ENCODE results near the gene MEIS1.

Gene MEIS1

DNA sequence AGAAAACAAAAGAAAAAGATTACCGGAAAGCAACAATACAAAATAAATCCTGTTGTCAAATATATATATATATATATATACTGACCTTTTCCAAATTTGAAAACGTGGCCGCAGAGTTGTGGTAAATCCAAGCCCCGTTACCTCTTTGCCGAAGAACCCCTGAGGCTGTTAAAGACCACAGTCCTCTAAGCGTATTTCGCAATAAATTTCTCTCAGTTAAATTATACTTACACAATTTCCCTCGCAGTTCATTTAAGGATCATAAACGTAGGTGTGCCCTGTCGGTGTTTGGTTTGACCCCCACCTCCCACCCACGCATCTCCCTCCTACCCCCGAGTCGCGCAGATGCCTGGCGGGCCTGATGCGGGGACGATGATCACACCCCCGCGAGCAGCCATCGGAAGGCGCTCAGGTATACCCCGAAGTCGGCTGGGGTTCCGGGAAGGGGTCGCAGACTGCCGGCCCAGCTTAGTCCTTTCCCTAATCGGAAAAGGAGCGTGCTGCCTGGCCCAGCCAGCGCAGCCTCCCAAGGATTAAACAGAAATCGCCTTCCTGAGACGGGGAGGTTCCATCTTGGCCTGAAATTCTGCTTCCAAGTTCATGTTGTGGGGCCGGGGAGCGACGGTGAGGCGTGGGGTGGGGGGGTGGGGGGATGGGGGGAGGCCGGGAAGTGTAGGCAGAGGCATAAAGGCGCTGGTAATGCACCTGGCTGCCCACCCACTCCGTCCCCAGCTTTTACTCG is 2.9 kb upstream of the MEIS1 start:
- DNase-seq (ENCODE audit: low spot score), result no peak

GRCh38 chr2:66432801-66433694 is 1.9 kb upstream of the MEIS1 start:
- DNase-seq (ENCODE audit: low spot score), result peak; percentile 97

DNA sequence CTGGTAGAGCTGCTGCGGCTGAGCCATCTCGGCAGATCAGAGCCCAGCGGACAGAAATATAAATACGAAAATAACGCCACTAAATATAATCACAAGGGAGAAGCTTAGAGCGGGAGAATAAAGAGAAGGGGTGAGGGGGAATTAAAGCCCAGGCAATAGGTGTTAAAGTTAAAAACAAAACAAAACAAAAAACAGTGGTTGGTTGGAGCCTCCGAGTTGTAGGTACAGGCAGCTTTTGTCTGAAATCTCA is 1.3 kb upstream of the MEIS1 start:
- no peak for DNase-seq (ENCODE audit: low spot score)

DNA sequence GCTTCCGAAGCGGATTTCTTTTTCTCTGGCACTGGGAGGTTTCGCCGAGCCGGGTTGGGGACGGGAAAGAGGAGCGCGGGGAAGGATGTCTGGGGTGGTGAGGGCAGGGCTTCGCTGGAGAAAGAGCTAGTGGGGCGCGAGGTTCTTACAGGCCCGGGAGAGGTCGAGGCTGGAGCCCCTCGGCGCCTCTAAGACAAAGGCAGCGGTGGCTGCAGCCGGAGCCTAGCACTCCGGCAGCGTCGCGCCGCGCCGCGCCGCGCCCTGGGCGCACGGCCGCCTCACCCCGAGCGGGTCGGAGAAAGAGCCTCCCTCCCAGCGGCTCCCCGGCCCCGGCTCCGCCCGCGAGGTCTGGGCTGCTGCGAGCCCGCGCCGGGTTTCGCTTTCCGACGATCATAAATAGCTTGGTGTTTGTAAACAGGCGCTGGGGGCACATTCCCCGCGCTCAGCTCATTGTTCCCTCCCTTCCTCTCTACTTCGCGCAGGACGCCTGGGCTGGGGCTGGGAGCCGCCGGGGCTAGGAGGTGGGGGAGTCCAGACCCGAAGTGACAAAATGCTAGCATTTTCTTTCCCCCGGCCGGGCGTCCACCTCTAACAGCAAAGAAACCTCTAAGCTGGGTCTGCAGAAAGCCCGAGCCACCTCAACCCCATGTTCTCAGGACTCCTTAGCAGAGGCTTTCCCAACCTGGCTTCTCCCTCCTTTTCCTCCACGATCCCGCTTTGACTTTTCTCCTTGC is 813 bp upstream of the MEIS1 start:
- DNase-seq (ENCODE audit: low spot score), result peak; percentile 65

- DNase-seq (ENCODE audit: low spot score), result peak; percentile 20
Measured at GRCh38 chr2:66435549-66435875, 587 bp downstream of the MEIS1 start.

- no peak for DNase-seq (ENCODE audit: low spot score)
Measured at GRCh38 chr2:66435963-66436362, 1.0 kb downstream of the MEIS1 start.

DNA sequence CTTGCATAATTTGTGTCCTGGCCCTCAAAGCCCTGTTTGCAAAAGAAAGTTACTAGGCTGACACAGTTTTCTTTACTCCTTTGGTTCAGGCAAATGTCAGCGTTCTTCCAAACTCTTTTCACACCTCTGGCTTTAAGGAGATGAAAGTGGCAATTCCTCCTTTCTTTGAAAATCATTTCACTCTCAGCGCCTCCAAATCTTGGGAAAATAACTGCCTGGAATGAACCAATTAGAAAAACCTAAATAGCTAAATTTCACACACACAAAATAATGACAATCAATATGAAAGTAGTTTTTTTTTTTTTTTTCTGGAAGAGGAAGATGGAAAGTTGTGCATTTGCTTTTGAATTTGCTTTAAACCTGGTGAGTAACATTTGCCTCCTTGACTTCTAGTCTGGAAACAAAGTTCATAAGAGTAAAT is 1.7 kb downstream of the MEIS1 start:
- DNase-seq (ENCODE audit: low spot score), result no peak

DNA sequence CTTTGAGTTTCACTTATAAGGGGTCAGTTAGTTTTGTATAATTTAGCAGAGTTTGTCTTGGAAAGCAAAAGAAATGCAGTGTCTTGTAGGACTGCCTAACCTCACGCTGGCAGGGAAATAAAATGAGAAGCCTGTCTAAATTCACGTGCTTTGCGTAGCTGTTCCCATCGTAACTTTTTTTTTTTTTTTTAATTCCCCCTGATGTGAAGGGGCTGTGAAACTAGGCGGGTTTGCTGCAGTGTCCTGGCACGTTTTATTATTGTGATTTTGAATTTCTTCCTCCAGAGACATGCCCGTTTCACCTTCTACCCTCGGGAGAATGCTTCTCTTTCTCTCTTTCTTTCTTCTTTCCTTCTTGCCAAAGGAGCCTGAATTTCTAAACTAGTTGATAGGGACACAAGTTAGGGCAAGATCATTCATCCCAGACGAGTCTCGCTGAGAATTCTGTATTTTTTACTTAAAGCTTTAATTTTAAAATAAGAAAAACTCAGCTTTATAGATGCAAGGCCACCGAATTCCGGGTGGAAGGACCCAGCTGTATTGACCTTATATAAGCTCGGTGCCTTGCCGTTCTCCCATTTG is 2.3 kb downstream of the MEIS1 start:
- DNase-seq (ENCODE audit: low spot score), result no peak

DNA sequence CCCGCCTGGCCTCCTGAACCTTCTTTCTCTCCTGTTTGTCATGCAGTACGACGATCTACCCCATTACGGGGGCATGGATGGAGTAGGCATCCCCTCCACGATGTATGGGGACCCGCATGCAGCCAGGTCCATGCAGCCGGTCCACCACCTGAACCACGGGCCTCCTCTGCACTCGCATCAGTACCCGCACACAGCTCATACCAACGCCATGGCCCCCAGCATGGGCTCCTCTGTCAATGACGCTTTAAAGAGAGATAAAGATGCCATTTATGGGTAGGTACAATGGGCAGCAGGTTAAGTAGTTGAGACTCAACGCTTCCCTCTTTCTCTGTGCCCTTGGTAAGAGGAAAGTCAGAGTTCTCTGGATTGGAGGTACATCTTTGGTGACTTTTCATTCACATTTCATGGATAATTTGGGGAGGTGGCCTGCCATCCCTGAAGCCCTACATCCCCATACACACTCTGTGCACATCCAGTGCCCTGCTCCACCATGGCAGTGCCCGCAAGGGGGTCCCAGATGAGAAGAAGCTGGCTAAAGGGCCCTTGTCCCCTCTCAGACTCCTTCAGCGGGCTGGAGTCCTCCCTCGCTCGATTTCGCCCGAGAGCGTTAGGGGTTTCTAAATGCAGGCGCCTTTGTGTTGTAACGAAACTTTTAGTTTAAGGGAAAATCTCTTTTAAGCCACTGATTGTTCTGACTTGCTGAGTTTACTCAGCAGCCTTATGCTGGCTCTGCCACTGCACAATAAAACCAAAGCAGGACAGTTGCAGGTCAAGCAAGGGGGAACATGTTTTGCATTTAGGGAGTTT is 3.0 kb downstream of the MEIS1 start:
- DNase-seq (ENCODE audit: low spot score), result peak; percentile 30

GRCh38 chr2:66438498-66438833 is 3.5 kb downstream of the MEIS1 start:
- no peak for DNase-seq (ENCODE audit: low spot score)

DNA sequence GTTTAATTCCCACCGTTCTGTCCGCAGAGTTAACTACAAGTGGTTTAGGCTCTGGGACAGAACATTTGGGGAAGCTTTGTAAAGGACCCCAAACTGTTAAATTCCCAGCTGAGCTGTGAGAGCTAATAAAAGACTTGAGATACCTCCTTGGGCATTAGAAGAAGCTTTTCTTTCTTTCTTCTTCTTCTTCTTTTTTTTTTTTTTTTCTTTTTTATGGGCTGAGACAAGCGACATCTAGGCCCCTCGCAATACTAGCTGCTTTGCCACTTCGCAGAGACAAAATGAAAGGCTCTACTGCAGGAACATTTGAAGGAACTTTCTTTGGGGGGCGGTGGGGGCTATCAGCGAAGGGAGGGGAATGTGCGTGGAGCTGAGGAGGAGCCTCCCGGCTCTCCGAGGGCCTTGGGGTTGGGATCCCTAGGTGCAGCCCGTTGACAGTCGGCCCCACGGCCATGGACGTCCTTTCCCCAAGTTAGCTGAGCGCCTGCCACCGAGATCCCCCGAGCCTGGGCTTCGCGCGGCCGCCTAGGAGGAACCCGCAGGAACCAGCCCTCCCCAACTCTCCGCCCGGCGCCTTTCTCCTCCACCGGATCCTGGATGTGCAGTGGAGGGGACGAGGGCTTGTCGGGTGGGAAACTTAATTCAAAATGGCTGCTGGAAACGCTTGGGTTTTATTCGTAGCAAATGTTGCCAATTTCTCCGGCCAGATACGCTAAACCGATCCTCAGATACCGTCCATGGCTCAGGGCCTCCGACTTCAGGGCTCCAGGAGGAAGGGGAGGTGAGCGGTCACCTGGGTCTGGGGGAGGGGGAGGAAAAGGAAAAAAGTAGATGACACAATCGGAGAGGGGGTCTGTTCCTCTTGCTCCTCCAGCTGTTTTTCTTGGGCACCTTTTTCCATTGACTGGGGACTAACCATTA is 4.2 kb downstream of the MEIS1 start:
- DNase-seq (ENCODE audit: low spot score), result peak; percentile 37

DNA sequence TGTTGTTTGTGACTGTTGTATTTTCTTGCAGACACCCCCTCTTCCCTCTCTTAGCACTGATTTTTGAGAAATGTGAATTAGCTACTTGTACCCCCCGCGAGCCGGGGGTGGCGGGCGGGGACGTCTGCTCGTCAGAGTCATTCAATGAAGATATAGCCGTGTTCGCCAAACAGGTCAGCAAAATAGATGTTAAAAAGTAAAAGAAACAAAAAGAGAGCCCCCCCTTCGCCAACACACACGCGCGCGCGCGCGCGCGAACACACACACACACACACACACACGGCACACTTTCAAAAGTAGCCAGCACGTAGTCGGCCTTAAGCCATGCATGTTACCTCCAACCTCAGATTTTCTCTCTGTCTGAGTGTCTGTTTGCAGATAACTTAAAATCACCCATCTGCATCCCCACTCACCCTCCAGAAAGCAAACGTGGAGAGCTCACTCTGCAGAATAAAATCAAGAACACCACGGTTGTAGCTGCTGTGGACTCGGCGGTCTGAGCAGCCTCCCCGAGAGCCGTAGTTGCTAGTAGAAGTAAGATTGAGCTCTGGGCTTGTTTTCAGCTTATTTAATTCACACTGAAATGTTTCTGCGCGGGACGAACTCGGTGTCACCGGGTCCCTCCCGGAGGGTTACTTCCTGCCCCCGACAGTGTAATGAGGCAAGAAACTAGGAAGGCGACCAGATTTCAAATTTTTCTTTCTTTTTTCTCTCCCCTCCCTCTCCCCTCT is 5.1 kb downstream of the MEIS1 start:
- peak; percentile 20 for DNase-seq (ENCODE audit: low spot score)

DNA sequence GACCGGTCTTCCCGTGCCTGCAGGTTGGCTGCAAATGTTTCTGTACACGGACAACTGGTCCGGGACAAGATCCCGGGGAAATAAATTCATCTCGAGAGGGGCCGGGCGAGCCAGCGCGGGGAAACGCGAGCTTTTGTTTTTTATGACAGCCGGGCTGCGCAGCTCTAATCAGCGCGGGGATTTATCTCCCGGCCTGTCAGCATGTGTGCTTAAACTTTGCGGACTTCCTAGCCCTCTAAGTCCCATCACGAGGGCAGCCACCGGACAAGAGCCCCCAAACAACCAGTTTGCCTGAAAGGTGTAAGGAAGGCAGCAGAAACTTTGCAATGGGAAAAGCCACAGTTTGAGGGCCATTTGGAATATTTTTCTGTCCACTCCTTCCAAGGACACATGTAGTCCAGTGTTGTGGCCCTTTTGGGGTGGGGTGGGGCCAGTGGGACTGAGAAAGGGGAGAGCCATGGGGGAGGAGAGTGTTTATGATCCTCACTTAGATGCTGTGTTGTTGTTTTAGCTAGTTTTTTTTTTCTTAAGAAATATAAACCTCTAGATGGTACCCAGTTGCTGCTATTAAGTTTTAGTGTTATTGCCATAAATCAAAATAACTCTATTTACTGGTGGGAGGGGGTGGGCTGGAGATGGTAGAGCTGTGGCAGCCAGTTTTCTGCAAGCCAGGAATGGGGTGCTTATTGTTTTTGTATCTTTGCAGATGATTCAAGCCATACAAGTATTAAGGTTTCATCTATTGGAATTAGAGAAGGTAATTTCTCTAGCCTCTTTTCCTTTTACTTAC is 6.0 kb downstream of the MEIS1 start:
- DNase-seq (ENCODE audit: low spot score), result peak; percentile 33

- peak; percentile 17 for DNase-seq (ENCODE audit: low spot score)
Measured at GRCh38 chr2:66441581-66442320, 6.8 kb downstream of the MEIS1 start.

- DNase-seq (ENCODE audit: low spot score), result no peak
Measured at GRCh38 chr2:66442516-66443185, 7.7 kb downstream of the MEIS1 start.

GRCh38 chr2:66443186-66443978 is 8.5 kb downstream of the MEIS1 start:
- peak; percentile 39 for DNase-seq (ENCODE audit: low spot score)
